HG03521 (cell line): ENCODE data around the gene FAM118A.
"Not testable (repeated sequence)": the region's sequence is repeated elsewhere in the genome, so short reads cannot be mapped to it uniquely, and the experiment has no call there.

Source experiments
- ATAC-seq: cut with Tn5 transposase; IDR thresholded peaks from one replicate; pipeline ENCODE4 v1.9.1; 2021; ENCODE audit warnings: mild to moderate bottlenecking, moderate library complexity; ENCODE audit not compliant: unreplicated experiment

The FAM118A gene

DNA sequence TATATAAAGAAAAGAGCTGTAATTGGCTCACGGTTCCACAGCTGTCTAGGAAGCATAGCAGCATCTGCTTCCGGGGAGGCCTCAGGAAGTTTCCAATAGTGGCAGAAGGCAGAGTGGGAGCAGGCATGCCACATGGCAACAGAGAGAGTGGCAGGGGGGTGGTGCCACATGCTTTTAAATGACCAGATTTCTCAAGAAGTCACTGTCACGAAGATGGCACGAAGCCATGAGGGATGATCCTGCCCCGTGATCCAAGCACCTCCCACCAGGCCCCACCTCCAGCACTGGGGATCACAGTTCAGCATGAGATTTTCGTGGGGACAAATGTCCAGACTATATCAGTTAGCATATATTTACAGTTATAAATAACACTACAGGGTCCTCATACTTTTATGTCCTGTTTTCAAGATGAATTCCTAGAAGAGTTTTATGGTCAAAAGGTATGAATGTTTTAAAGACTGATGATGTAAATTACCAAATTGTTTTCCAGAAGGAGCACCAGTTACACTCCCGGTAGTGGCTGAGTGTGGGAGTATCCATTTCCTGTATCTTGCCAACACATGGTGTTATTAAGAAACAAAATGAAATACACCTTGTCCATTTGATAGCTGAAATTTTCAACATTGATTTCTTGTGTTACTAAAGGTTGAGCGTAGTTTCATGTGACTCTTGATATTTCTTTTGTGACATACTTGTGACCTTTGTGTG, 19.2 kb downstream of the FAM118A start:
- no peak for ATAC-seq

DNA sequence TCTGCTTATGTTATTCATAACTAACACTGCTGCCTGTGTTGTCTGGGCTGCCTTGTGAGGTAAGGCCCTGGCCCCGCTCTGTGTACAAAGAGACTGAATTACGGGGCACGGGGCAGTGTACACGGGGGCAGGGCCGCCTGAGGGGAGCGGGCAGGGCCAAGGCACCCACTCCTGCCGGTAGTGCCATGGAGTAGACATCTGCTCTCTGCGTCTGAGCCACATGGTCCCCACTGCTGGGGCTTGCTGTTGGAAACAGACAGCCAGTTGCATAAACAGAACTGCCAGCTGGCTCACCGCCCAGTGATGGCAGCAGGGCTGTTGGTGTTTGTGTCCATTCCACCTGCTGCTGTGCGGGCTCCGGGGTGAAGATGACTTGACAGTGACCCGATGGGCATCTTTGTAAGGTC, 19.8 kb downstream of the FAM118A start:
- no peak for ATAC-seq

DNA sequence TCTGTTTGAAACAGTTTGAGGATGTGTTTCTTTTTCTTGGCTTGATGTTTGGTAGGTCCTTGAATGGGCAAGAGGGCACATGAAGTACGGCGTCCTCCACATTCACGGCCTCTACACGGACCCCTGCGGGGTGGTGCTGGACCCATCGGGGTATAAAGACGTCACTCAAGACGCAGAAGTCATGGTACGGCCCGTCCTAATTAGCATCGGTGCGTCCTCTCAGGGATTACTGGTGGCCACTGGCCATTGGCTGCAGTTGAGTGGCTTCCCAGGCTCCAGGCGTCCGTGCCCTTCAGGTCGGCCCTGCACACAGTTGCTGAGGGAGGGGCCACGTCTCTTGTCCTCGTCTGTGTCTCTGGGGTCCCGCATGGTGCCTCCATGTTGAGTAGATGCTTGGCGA, 20.8 kb downstream of the FAM118A start:
- no peak for ATAC-seq

DNA sequence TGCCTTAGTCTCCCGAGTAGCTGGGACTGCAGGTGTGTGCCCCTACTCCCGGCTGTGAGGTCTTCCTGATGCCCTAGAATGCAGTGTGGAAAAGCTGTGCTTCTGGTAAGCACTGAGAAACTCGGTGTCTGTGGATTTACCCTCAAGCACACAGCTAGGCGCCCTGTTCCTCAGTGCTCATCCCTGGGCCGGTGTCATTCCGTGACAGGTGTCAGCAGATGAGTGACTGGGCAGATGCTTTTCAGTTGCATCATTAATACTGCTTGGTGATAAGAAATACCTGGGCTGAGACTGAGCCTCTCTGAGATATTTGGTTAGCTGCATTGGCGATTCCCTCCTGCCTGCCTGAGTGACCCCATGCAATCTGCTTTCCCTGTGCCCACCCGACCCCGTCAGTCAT, 21.8 kb downstream of the FAM118A start:
- ATAC-seq = no peak

DNA sequence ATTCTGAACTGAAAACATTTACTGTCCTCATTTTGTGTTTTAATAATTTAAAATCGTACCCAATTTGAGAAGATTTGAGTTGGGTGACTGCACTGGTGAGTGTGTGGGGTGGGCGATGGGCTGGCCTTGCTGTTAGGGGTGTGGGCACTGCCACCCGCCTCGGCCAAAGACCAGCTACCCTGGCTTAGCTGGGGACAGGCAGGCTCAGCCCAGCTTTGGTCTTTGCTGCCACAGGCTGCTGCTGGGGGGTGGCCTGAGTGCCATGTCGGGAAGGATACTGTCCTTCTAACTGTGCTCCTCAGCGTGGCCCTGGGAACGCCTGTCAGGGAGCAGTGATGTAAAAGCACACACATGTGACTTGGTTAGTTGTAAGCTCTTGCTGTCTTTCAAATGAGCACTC, 22.3 kb downstream of the FAM118A start:
- ATAC-seq = no peak

DNA sequence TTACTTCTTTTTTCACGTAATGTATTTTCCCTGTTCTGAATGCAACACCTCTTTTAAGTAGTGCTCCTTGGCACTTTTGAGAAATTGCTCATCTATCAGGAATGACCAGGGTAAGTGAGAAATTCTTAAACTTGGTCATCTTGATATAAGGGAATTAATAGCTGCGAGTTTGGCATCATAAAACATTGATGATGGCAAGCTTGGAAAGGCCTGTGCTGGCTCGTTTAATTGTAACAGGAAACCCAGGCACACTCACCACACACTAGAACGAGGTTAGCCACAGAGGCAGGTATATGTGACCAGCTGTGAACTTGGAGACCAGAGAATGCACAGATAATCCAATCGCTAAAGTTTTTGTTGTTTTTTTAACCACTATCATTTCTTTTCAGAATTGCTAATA, 24.3 kb downstream of the FAM118A start:
- no peak for ATAC-seq

DNA sequence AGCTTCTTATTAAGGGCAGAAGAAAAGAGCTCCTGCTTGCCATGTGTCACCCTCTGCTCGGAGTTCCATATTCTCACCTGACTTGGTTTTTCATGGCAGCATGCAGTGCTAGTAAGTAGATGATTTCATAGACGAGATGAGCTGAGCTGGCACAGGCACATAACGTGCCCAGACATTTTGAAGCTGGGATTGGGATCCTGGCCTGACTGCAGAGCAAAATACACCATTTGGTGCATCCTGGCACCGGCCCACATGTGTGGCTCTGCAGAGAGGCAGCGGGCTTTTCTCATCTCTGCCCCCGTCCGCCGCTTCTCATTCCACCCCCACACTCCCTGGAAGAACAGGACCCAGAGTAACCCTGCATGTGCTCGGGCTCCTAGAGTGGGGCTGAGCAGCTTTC, 24.8 kb downstream of the FAM118A start:
- ATAC-seq = no peak

DNA sequence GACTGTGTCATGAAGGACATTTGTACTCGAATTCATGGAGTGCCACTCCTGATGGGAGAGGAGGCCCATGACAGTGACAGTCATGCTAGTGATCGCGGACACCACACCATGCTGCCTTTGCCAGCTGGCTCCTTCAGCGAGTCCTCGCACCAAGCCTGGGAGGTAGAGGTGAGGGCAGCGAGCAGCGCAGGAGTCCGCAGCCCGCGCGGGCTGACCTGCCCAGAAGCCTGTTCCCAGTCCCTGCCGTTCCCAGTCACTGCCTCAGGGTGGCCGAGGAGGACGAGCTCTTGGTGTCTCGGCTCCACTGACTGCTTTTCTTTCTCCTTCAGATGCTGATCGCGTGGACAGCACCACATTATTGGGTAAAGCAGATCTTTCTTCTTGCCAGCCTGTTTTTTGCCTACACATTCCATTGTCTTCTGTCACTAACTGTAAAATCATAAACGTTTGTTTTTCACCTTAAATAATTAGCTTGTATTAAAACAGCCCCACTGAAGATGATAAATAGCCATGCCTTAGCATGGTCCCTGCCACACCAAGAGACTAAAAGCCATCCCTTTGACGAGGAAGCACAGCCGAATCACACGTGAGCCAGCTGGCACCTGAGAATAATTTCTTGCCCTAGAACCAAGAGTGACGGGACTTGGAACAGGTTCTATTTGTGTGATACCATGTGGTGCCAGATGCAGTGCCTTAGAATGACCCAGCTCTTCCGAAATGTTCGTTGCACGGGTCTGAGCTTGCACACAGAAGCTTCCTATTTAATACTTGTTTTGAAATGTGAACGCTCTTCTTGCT, 25.5 kb downstream of the FAM118A start:
- ATAC-seq = no peak

DNA sequence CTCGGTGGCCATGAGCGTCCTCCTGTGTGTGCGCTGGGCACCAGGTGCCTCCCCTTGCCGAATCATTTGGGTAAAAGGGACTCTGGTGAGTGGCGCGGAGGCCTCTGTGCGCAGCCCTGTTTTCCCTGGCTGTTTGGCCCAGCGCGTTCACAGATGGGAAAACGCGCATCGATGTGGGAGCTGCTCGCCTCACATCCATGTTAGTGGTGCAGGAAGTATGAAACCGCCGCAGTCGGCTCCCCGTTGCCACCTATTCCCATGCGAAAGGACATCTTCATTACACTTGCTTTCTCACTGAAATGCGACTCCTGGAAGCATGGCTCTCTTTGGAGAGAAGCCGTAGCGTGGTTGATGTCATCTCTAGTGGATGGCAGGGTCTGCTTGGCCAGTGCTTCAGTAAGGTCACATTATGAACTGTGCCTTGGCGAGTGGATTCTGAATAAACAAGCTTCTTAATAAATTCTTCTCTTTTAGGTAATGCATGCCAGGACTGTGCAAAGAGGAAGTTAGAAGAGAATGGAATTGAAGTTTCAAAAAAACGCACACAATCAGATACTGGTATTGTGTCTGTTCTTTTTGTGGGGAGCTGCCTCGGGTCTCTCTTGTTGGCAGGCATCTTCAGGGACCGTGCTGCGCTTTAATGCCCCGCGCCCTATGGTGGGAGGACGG, 26.3 kb downstream of the FAM118A start:
- no peak for ATAC-seq

DNA sequence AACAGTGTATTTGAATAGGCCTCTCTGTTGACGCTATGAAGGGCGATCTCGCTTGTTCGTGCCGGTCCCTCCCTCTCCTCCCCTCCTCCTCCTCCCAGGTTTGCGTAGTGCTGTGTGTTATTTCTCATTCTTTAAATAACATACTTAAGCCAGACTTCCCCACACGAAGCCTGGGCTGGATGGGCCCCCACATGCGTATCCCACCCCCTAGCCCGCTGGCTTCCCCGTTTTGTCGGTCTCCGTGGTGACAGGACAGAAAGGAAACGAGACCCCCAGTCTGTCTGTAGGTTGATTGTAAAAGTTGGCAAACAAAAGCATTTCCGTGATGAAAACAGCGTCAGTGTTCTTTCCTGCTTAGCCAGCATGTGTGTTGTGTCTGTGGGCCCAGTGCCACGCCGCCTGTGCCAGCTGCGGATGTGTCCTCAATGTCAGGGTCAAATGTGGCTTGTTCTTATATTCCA, 27.3 kb downstream of the FAM118A start:
- ATAC-seq = no peak

DNA sequence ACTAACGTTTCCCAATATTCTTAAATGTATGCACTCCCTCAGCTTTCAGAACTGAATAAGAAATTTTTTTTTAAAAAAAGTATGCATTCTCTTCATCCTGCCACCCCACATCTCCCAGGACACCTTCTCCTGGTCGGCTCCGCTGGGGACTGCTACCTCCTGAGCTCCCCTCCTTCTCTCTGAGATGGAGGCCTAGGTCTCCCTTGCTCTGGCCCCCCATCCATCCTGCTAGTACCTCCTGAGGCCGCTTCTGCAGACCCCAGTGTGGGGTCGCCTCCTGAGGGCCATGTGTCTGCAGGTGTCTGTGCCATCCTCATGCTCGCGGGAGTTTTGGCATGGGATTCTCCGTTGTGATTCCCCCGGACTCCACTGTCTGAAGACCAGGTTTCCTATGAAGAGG, 27.8 kb downstream of the FAM118A start:
- no peak for ATAC-seq

DNA sequence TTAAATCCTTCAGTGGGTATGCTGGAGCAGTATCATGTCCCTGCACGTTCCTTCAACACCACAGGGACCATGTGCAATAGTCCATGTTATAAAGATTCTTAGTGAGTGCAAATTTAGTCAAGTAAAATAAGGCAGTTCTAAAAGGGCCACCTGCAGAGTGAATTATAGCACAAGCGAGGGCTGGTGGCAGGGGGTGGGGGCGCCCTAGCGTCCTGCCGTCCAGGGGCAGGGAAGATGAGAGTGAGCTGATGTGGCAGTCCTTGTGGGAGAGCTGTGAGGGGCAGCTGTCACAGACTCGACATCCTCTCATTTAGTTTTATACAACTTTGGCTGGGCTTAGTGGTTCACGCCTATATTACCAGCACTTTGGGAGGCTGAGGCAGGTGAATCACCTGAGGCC, 29.1 kb downstream of the FAM118A start:
- ATAC-seq = no peak

DNA sequence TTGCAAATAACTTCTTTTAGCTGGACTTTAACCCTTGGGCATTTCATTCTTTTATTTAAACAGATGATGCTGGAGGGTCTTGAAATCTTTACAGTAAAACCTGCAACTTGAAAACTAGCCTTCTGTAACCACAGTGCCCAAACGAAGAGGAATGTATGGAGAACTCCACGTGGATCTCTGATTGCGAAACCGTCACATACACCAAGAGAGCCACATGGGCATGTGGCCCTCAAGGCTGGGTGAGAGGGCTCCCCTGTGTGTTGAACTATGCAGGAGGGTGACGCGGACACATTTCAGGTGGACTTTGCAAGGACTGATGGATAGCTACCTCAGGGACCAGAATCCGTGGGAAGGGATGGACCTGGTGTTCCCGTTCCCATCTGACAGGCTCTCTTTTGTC, 30.6 kb downstream of the FAM118A start:
- no peak for ATAC-seq

DNA sequence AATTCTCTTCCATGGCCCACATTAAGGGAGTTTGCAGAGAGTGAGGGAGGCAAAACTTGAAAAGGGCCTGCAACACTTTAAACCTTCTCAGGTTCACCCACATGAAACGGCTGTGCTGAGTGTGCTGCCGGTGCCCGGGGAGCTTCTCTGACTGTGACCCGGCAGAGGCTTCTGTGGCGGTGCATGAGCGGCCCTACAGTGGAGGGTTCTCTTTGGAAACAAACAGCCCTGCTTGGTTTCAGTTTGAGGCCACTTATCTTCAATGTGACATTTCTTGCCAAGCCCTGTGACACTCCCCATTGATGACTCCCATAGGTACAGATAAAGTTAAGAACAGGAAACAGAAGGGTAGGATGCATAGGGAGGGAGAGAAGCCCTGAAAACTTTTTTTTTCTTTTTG, 31.8 kb downstream of the FAM118A start:
- ATAC-seq = no peak

DNA sequence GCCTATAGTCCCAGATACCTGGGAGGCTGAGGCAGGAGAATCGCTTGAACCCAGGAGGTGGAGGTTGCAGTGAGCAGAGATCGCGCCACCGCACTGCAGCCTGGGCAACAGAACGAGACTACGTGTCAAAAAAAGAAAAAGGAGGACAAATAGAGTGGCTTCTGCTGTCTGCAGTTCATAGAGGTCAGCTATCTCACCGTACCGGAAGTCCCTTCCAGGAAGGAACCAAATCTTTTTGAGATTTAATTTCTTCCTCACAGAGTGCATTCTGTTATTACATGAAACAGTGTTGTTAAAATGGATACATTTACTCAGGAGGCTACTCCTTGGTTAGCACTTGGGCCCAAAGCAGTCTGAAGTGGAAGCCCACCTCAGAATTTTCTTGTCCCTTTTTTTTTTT, 33.4 kb downstream of the FAM118A start:
- no peak for ATAC-seq

DNA sequence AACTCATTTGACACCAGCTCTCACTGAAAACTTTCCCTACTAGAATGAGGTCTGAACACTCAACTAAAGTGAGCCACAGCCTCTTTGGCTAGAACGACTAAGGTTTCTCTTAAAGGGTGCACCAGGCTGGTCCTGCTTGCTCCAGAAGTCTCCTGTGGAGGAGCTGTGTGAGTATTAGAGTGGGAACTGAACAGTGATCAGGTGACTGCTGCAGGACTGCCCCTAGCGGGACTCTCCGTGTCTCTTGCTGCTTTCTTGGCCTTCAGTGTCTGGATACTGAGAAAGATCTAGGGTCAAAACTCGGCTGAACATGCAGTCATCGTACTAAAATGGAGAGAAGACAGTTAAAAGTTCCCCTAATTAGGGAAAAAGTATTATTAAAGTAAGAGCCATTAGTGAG, 34.6 kb downstream of the FAM118A start:
- no peak for ATAC-seq

DNA sequence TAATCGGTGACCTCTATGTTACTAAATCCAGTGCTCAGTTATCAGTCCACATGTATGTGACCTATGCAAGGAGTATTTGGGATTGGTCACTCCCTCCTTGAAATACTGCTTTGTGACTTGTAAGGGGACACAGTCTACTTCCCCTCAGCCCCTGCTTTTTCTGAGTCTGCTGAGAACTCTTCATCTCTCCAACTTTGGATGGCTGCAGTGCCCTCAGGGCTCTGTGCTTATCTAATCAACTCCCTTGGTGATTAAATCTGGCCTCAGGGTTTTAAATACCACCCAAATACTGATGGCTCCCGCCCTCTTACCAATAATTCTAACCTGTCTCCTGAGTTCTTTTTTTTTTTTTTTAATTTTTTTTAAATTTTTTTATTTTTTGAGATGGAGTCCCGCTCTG, 40.2 kb downstream of the FAM118A start:
- no peak for ATAC-seq

DNA sequence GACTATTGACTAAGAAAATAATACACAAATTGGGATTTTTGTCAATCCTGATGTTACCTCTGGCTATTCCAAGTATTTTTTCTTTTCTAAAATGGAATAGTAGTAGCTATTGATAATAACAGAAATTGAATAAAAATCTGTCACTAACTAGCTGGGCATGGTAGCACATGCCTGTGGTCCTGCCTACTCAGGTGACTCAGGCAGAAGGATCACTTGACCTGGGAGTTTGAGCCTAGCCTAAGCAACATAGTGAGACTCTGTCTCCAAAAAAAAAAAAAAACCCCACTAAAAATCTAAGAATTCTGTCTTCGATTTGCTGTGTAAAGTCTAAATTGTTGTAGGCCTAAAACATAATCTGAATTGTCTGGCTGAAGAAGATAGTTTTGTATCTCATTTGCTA, 42.2 kb downstream of the FAM118A start:
- ATAC-seq = no peak

DNA sequence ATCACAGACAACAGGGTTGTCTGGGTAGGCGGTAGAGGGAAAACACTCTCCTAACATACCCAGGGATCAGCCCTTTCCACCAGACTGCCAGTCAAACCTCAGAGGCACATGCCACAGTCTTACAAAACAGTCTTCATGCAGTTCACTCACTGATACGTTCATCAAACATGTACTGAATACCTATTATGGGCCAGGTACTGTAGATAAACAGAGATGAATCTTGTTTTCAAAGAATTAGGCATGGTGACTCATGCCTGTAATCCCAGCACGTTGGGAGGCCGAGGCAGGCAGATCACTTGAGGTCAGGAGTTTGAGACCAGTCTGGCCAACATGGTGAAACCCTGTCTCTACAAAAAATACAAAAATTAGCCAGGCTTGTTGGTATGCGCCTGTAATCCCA, 43.0 kb downstream of the FAM118A start:
- not testable (repeated sequence) for ATAC-seq

DNA sequence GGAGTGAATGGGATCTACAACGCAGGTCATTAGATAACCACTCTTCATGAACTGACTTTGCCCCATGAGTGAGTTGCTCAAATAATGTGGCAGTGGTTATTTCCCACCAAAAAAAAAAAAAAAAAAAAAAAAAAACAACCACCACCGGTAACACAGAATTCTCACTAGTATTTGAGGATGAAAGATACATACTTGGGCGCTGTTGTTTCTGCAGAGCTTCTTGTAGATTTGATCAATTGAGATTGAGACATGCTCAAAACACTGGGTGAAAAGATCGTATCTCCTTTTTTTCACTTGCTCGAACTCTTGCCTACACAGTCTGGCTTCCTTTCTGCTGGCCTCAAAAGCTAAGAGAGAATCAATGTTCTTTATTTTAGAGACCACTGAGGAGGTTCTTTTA, 44.1 kb downstream of the FAM118A start:
- no peak for ATAC-seq

DNA sequence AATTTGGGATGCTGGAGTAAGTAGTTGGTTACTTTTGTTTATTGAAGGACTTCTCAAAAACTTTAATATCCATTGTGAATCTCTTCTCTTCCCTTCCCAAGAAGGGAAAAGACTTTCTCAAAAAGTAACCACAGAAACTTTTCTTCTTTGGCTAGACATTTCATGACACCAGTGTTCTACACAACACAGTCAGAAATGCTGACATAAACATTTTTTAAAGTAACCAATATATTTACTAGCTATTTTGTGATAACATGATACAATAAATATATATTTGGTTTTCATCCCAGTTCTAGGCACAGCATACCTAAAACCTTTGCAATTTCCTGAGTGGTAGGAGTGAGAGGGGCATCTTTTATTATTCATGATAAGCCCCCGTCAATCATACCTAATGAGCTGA, 47.8 kb downstream of the FAM118A start:
- ATAC-seq = no peak

DNA sequence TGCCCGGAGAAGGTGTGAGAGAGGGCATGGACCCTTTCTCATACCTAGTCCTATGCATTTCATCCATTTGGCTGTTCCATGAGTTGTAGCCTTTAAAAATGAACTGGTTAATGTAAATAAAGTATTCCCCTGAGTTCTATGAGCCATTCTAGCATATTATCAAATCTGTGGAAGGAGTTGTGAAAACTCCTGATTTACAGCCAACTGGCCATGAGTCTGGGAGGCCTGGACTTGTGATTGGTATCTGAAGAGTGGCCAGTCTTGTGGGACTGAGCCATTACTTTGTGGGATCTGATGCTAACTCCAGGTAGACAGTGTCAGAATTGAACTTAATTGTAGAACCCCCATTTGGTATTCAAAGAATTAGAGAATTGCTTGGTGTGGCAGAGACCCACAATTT, 48.4 kb downstream of the FAM118A start:
- ATAC-seq = no peak
